Prostate gland (tissue), 2 donors: ENCODE data around the gene EVI5. TPM values are rescaled to one million over a fixed set of nuclear protein-coding genes. Genes with fewer than 3 reads are reported as not detected.

Experiments
- DNase-seq: peaks from one replicate; pipeline ENCODE4 v3.0.0-alpha.2; 2019; ENCODE audit warnings: low spot score
- H3K27ac ChIP-seq, 2 donors: fragments of 200-600 bp; sonication (generic); 2 replicates each; pipeline ENCODE4 v1.5.1; 2017 to 2019
- H3K27me3 ChIP-seq: fragments of 200-600 bp; sonication (generic); replicated peaks from 2 replicates; pipeline ENCODE4 v1.5.1; 2019; ENCODE audit not compliant: insufficient read depth
- H3K36me3 ChIP-seq, 2 donors: fragments of 200-600 bp; sonication (generic); 1 replicate in 1 of 2; 2 replicates in 1 of 2; pipeline versions ENCODE4 v1.5.1 to v1.8.1; 2017 to 2019
- H3K4me1 ChIP-seq: fragments of 200-600 bp; sonication (generic); replicated peaks from 2 replicates; pipeline ENCODE4 v1.5.1; 2019
- H3K4me3 ChIP-seq, 2 donors: fragments of 200-600 bp; sonication (generic); 2 replicates each; pipeline ENCODE4 v1.5.1; 2017 to 2019
- H3K9me3 ChIP-seq: fragments of 200-600 bp; sonication (generic); 2 replicates; pipeline ENCODE4 v1.5.1; 2017
- CTCF ChIP-seq, 4 experiments: fragments of 200-600 bp in 2 of 4; fragments of 450-650 bp in 2 of 4; sonication (generic) in 2 of 4; IDR thresholded peaks; 1 replicate in 3 of 4; 2 replicates in 1 of 4; pipeline ENCODE4 v1.5.1; 2016 to 2019; ENCODE audit warnings: antibody characterized with exemption in 4 of 4, mild to moderate bottlenecking in 2 of 4, moderate library complexity in 2 of 4
- POLR2A ChIP-seq: fragments of 450-650 bp; IDR thresholded peaks from one replicate; pipeline ENCODE4 v1.6.1; 2016; ENCODE audit warnings: antibody characterized with exemption, mild to moderate bottlenecking
- POLR2AphosphoS5 ChIP-seq: sonication (generic); formaldehyde crosslinking; IDR thresholded peaks from one replicate; pipeline ENCODE4 v1.6.1; 2017; ENCODE audit warnings: antibody characterized with exemption
- WGBS: methylation state at CpG from one replicate; pipeline ENCODE4 v1.1.5; 2018; 5-methylcytosine and 5-hydroxymethylcytosine counted together
- intact Hi-C: fragments of 100-400 bp; cut with DNase I; formaldehyde crosslinking; loops from one replicate; pipeline ENCODE4 v1.14.2; 2022
- small RNA-seq, 2 donors: library from RNA; depleted of rRNA; stranded (forward); fragments of <200 nt; gene quantifications; one replicate each; pipeline ENCODE3, GENCODE V24; 2016
- total RNA-seq, 2 donors: library from RNA; depleted of rRNA; stranded (reverse); fragments of >200 nt; gene quantifications; one replicate each; pipeline ENCODE4 v1.1.0, GENCODE V29; 2016

Gene EVI5
- total RNA-seq, 2 donors from 2014 or later, result 22.2 to 38.6 TPM

- Histone ChIP-seq H3K4me3 (no peak overlapping the region), H3K9me3 (no peaks in the 10 kb centered on the region), H3K36me3 (no peaks in the 10 kb centered on the region), H3K27ac (no peak overlapping the region), H3K4me1 (no peaks in the 10 kb centered on the region), H3K27me3 (no peaks in the 10 kb centered on the region)
- intact Hi-C loops, result no loop called here
- 59% methylated on average over 4 of the region's 4 CpGs for WGBS
- no peak for DNase-seq
- TF ChIP-seq CTCF (IDR thresholded peaks at IDR 0.05) (no peak), POLR2A (no peak), POLR2AphosphoS5 (no peak)
Measured at GRCh38 chr1:92459871-92460320, 325.0 kb downstream of the EVI5 start.

Small RNA genes lying within 50 kb of the gene (small RNA-seq; reads per million reads assigned to genes)
- gene AC104332.2, result 0 reads per million in 2 donors
- gene RNU4-59P, result 0 reads per million in 2 donors

Other genes starting within 250 kb of the EVI5 start
- gene RPL5, start 46.9 kb upstream of the EVI5 start, total RNA-seq, result 1,000 to 10,000 TPM; 1,039 to 1,980 TPM
- gene DIPK1A, start 176.4 kb upstream of the EVI5 start, total RNA-seq, result 10 to 100 TPM in 1 of 2 donors, 1 to 10 TPM in 1; 9.2 to 22.2 TPM